Dorsolateral prefrontal cortex (tissue), 118 donors: ENCODE measurements around the gene MRPL49. TPM values are rescaled to one million over a fixed set of nuclear protein-coding genes. Genes with fewer than 3 reads are reported as not detected.

ENCODE experiments used
- microRNA-seq, 43 experiments: library from miRNA; unstranded; fragments of <30 nt; microRNA quantifications; one replicate each; pipeline ENCODE4 v1.2.0, GENCODE V29; 2022
- total RNA-seq, 120 experiments: library from RNA; stranded (reverse); gene quantifications; one replicate each; pipeline versions ENCODE4 v1.2.3 to v1.2.4, GENCODE V29; 2022

Gene MRPL49
- total RNA-seq, 120 experiments from 2014 or later: 25.1 to 58.7 (median 39.4) TPM

Small RNA genes within 50 kb of the gene (microRNA-seq; reads per million reads assigned to microRNA genes)
- gene MIR6751: 0 to 2.9 (median 0.33) reads per million in 43 experiments

Other genes starting within 250 kb of the MRPL49 start
- 10 to 100 TPM; 25.6 to 70.9 (median 43.6) TPM for gene EHD1, start 243.7 kb upstream of the MRPL49 start, total RNA-seq
- gene ATG2A, start 205.1 kb upstream of the MRPL49 start, total RNA-seq: 10 to 100 TPM; 21.4 to 47.9 (median 34.8) TPM
- gene PPP2R5B, start 197.6 kb upstream of the MRPL49 start, total RNA-seq: 100 to 1,000 TPM in 10 of 120 experiments, 10 to 100 TPM in 110; 64.5 to 119 (median 85.0) TPM
- 1 to 10 TPM in 2 of 120 experiments, under 1 TPM in 1, not detected in 117; 0.57 to 2.0 (median 1.1) TPM for gene GPHA2, start 186.4 kb upstream of the MRPL49 start, total RNA-seq
- gene MAJIN, start 150.2 kb upstream of the MRPL49 start, total RNA-seq: not detected
- gene BATF2, start 125.3 kb upstream of the MRPL49 start, total RNA-seq: 1 to 10 TPM in 89 of 120 experiments, under 1 TPM in 31; 0.35 to 5.6 (median 1.5) TPM
- 100 to 1,000 TPM in 115 of 120 experiments, 10 to 100 TPM in 5; 85.5 to 181 (median 131) TPM for gene ARL2, start 108.2 kb upstream of the MRPL49 start, total RNA-seq
- 10 to 100 TPM; 24.6 to 49.9 (median 34.3) TPM for gene SNX15, start 94.9 kb upstream of the MRPL49 start, total RNA-seq
- gene SAC3D1, start 81.1 kb upstream of the MRPL49 start, total RNA-seq: 10 to 100 TPM in 70 of 120 experiments, 1 to 10 TPM in 50; 6.7 to 14.9 (median 10.4) TPM
- gene NAALADL1, start 63.8 kb upstream of the MRPL49 start, total RNA-seq: 1 to 10 TPM in 114 of 120 experiments, under 1 TPM in 4, not detected in 2; 0.38 to 7.0 (median 2.4) TPM
- gene CDCA5, start 38.3 kb upstream of the MRPL49 start, total RNA-seq: 1 to 10 TPM; 1.3 to 8.1 (median 4.6) TPM
- gene ZFPL1, start 38.1 kb upstream of the MRPL49 start, total RNA-seq: 10 to 100 TPM; 27.8 to 62.4 (median 38.9) TPM
- 100 to 1,000 TPM in 119 of 120 experiments, 10 to 100 TPM in 1; 97.3 to 182 (median 137) TPM for gene VPS51, start 26.1 kb upstream of the MRPL49 start, total RNA-seq
- 10 to 100 TPM; 26.8 to 66.8 (median 45.6) TPM for gene TM7SF2, start 10.4 kb upstream of the MRPL49 start, total RNA-seq
- gene ZNHIT2, start 4.6 kb upstream of the MRPL49 start, total RNA-seq: 10 to 100 TPM in 20 of 120 experiments, 1 to 10 TPM in 100; 4.6 to 13.3 (median 8.5) TPM
- gene FAU, start 187 bp upstream of the MRPL49 start, total RNA-seq: 100 to 1,000 TPM; 297 to 519 (median 403) TPM
- 10 to 100 TPM; 38.3 to 74.2 (median 53.2) TPM for gene SYVN1, start 12.2 kb downstream of the MRPL49 start, total RNA-seq
- gene SPDYC, start 47.9 kb downstream of the MRPL49 start, total RNA-seq: not detected
- gene CAPN1, start 59.6 kb downstream of the MRPL49 start, total RNA-seq: 100 to 1,000 TPM in 100 of 120 experiments, 10 to 100 TPM in 20; 63.3 to 166 (median 116) TPM
- gene POLA2, start 139.6 kb downstream of the MRPL49 start, total RNA-seq: 10 to 100 TPM in 36 of 120 experiments, 1 to 10 TPM in 84; 4.5 to 16.1 (median 8.9) TPM
- 10 to 100 TPM in 115 of 120 experiments, 1 to 10 TPM in 5; 7.5 to 83.6 (median 20.5) TPM for gene CDC42EP2, start 192.5 kb downstream of the MRPL49 start, total RNA-seq
- gene DPF2, start 211.5 kb downstream of the MRPL49 start, total RNA-seq: 100 to 1,000 TPM in 5 of 120 experiments, 10 to 100 TPM in 115; 51.4 to 114 (median 73.5) TPM
- 1 to 10 TPM in 119 of 120 experiments, under 1 TPM in 1; 0.77 to 4.5 (median 2.4) TPM for gene TIGD3, start 232.4 kb downstream of the MRPL49 start, total RNA-seq